Common myeloid progenitor, CD34-positive (primary cell): ENCODE data around the gene COL19A1.

ENCODE experiments used
- CTCF ChIA-PET: fragments of 350-600 bp; sonication (Branson Sonifier 250); formaldehyde crosslinking; loops from one replicate; lab custom pipeline; 2021; ENCODE audit warnings: antibody characterized with exemption; lab: Charles Lee
- POLR2A ChIA-PET: fragments of 350-600 bp; sonication (Branson Sonifier 250); formaldehyde crosslinking; loops from one replicate; lab custom pipeline; 2021; ENCODE audit warnings: antibody characterized with exemption; lab: Charles Lee
- DNase-seq, 3 donors: peaks; one replicate each; pipeline versions ENCODE4 v3.0.0 to v3.0.0-alpha.2; 2013
- H3K27ac ChIP-seq, 2 experiments: 1 replicate in 1 of 2; 2 replicates in 1 of 2; pipeline ENCODE4 v1.7.0; 2013; ENCODE audit warnings: inconsistent platforms in 2 of 2, low read length in 2 of 2, mild to moderate bottlenecking in 2 of 2, low read depth in 1 of 2, moderate library complexity in 1 of 2; ENCODE audit not compliant: severe bottlenecking in 2 of 2, insufficient read depth in 1 of 2, poor library complexity in 1 of 2
- H3K27me3 ChIP-seq, 5 experiments: replicated peaks in 2 of 5; 1 replicate in 3 of 5; 2 replicates in 2 of 5; pipeline versions ENCODE4 v1.6.1 to v1.7.0; 2013; ENCODE audit warnings: low read length in 4 of 5, mild to moderate bottlenecking in 2 of 5, moderate library complexity in 2 of 5, inconsistent platforms in 1 of 5; ENCODE audit not compliant: insufficient read depth in 5 of 5, control insufficient read depth in 4 of 5
- H3K36me3 ChIP-seq, 4 experiments: 1 replicate in 2 of 4; 2 replicates in 2 of 4; pipeline versions ENCODE4 v1.6.1 to v1.7.0; 2013; ENCODE audit warnings: low read length in 3 of 4, control low read depth in 1 of 4, mild to moderate bottlenecking in 1 of 4; ENCODE audit not compliant: control insufficient read depth in 4 of 4, insufficient read depth in 4 of 4
- H3K4me1 ChIP-seq, 4 experiments: 1 replicate in 3 of 4; 2 replicates in 1 of 4; pipeline versions ENCODE4 v1.6.1 to v1.7.1; 2013; ENCODE audit warnings: low read length in 3 of 4, mild to moderate bottlenecking in 3 of 4, control low read depth in 1 of 4, inconsistent platforms in 1 of 4, moderate library complexity in 1 of 4; ENCODE audit not compliant: control insufficient read depth in 4 of 4, insufficient read depth in 4 of 4; ENCODE audit errors: control extremely low read depth in 1 of 4
- H3K4me3 ChIP-seq, 7 experiments: 1 replicate in 4 of 7; 2 replicates in 3 of 7; pipeline versions ENCODE4 v1.5.1 to v1.7.0; 2013; ENCODE audit warnings: mild to moderate bottlenecking in 7 of 7, low read length in 6 of 7, moderate library complexity in 6 of 7, inconsistent platforms in 2 of 7, low read depth in 2 of 7, control low read depth in 1 of 7; ENCODE audit not compliant: insufficient read depth in 4 of 7, control insufficient read depth in 1 of 7; ENCODE audit errors: extremely low read depth in 1 of 7
- H3K9me3 ChIP-seq, 5 experiments: 1 replicate in 4 of 5; 2 replicates in 1 of 5; pipeline versions ENCODE4 v1.6.1 to v1.7.1; 2013; ENCODE audit warnings: low read length in 4 of 5, mild to moderate bottlenecking in 2 of 5, inconsistent platforms in 1 of 5, low read depth in 1 of 5, moderate library complexity in 1 of 5; ENCODE audit not compliant: control insufficient read depth in 4 of 5, insufficient read depth in 2 of 5; ENCODE audit errors: control extremely low read depth in 1 of 5
- WGBS: methylation state at CpG from one replicate; pipeline ENCODE4 v1.1.5; 2013; ENCODE audit not compliant: insufficient coverage; 5-methylcytosine and 5-hydroxymethylcytosine counted together

The COL19A1 gene

GRCh38 chr6:69846312-69846711 is 20.0 kb upstream of the COL19A1 start:
- no peak overlapping the region for H3K27ac ChIP-seq
- H3K36me3 ChIP-seq, result no peaks in the 10 kb centered on the region
- ChIA-PET POLR2A (no interaction called here), CTCF (interaction anchor here (1.8 kb wide), 1 partner anchor 8 kb away, joined by 4 read pairs; no protein-coding TSS in a partner anchor)
- H3K9me3 ChIP-seq, result no peaks in the 10 kb centered on the region
- no peak overlapping the region for H3K4me3 ChIP-seq
- WGBS, result 100% methylated on average over 2 of the region's 2 CpGs
- H3K4me1 ChIP-seq, result no peaks in the 10 kb centered on the region
- peaks cover 0 to 6% (median 3%) of the 10 kb centered on the region in 5 experiments for H3K27me3 ChIP-seq
- DNase-seq, result no peak

- no peak overlapping the region for H3K27ac ChIP-seq
- no CpG with 5 or more reads among the region's 2 CpGs for WGBS
- DNase-seq, result no peak
- H3K4me3 ChIP-seq, result no peak overlapping the region
- ChIA-PET CTCF (interaction anchor here (1.8 kb wide), 1 partner anchor 8 kb away, joined by 4 read pairs; no protein-coding TSS in a partner anchor), POLR2A (no interaction called here)
- no peaks in the 10 kb centered on the region for H3K9me3 ChIP-seq
- no peaks in the 10 kb centered on the region for H3K4me1 ChIP-seq
- H3K36me3 ChIP-seq, result no peaks in the 10 kb centered on the region
- peaks cover 0 to 3% (median 2%) of the 10 kb centered on the region in 5 experiments for H3K27me3 ChIP-seq
Measured at GRCh38 chr6:69846770-69847491, 19.4 kb upstream of the COL19A1 start.

- Histone ChIP-seq H3K36me3 (no peaks in the 10 kb centered on the region), H3K4me3 (no peak overlapping the region), H3K9me3 (no peaks in the 10 kb centered on the region), H3K27me3 (peaks cover 0 to 2% (median 0%) of the 10 kb centered on the region in 5 experiments), H3K27ac (no peak overlapping the region), H3K4me1 (no peaks in the 10 kb centered on the region)
- no peak for DNase-seq
- WGBS, result 80% methylated on average over 1 of the region's 1 CpG
- ChIA-PET POLR2A (no interaction called here), CTCF (interaction anchor here (1.8 kb wide), 1 partner anchor 9 kb away, joined by 4 read pairs; no protein-coding TSS in a partner anchor)
Measured at GRCh38 chr6:69847492-69847788, 18.9 kb upstream of the COL19A1 start.

GRCh38 chr6:69848552-69848951 is 17.8 kb upstream of the COL19A1 start:
- no peaks in the 10 kb centered on the region for H3K4me1 ChIP-seq
- H3K36me3 ChIP-seq, result no peaks in the 10 kb centered on the region
- H3K4me3 ChIP-seq, result no peak overlapping the region
- DNase-seq, result no peak
- H3K27ac ChIP-seq, result no peak overlapping the region
- no peaks in the 10 kb centered on the region for H3K9me3 ChIP-seq
- ChIA-PET CTCF (no interaction called here), POLR2A (no interaction called here)
- WGBS, result 100% methylated on average over 1 of the region's 4 CpGs
- H3K27me3 ChIP-seq, result peaks cover 0 to 2% (median 0%) of the 10 kb centered on the region in 5 experiments

- DNase-seq, result no peak
- Histone ChIP-seq H3K36me3 (no peaks in the 10 kb centered on the region), H3K27ac (no peak overlapping the region), H3K4me1 (no peaks in the 10 kb centered on the region), H3K27me3 (no peaks in the 10 kb centered on the region), H3K9me3 (no peaks in the 10 kb centered on the region), H3K4me3 (no peak overlapping the region)
- no CpG with 5 or more reads among the region's 1 CpG for WGBS
- ChIA-PET POLR2A (no interaction called here), CTCF (no interaction called here)
Measured at GRCh38 chr6:69852706-69853105, 13.7 kb upstream of the COL19A1 start.

- no peak overlapping the region for H3K4me3 ChIP-seq
- no peak for DNase-seq
- peaks cover 4 to 10% (median 8%) of the 10 kb centered on the region in 4 experiments for H3K4me1 ChIP-seq
- H3K9me3 ChIP-seq, result peaks cover 0 to 5% (median 1%) of the 10 kb centered on the region in 5 experiments
- no peaks in the 10 kb centered on the region for H3K36me3 ChIP-seq
- CTCF ChIA-PET, result interaction anchor here (0.6 kb wide), 1 partner anchor 47 kb away, joined by 3 read pairs; no protein-coding TSS in a partner anchor
- 87% methylated on average over 3 of the region's 3 CpGs for whole genome bisulfite sequencing
- H3K27ac ChIP-seq, result no peak overlapping the region
- H3K27me3 ChIP-seq, result peaks cover 10 to 28% (median 14%) of the 10 kb centered on the region in 5 experiments
- POLR2A ChIA-PET, result no interaction called here
Measured at GRCh38 chr6:69861986-69862385, 4.4 kb upstream of the COL19A1 start.

GRCh38 chr6:69863766-69864165 is 2.6 kb upstream of the COL19A1 start:
- 100% methylated on average over 1 of the region's 2 CpGs for WGBS
- no peak for DNase-seq
- Histone ChIP-seq H3K4me3 (no peak overlapping the region), H3K4me1 (peaks cover 4 to 17% (median 14%) of the 10 kb centered on the region in 4 experiments), H3K27me3 (peaks cover 12 to 39% (median 25%) of the 10 kb centered on the region in 5 experiments), H3K36me3 (no peaks in the 10 kb centered on the region), H3K9me3 (peaks cover 0 to 5% (median under 1%) of the 10 kb centered on the region in 5 experiments), H3K27ac (no peak overlapping the region)
- POLR2A ChIA-PET, result no interaction called here
- CTCF ChIA-PET, result no interaction called here
